Measurements from ENCODE around the gene FCHSD2.
"Not testable (repeated sequence)": the region's sequence is repeated elsewhere in the genome, so short reads cannot be mapped to it uniquely, and the experiment has no call there.

FCHSD2 gene

GRCh38 chr11:72940417-72940816, 201.7 kb downstream of the FCHSD2 start:
- in situ Hi-C loops (cut with HindIII; ENCODE audit: low sequenced_read_pairs) = no loop called here

DNA sequence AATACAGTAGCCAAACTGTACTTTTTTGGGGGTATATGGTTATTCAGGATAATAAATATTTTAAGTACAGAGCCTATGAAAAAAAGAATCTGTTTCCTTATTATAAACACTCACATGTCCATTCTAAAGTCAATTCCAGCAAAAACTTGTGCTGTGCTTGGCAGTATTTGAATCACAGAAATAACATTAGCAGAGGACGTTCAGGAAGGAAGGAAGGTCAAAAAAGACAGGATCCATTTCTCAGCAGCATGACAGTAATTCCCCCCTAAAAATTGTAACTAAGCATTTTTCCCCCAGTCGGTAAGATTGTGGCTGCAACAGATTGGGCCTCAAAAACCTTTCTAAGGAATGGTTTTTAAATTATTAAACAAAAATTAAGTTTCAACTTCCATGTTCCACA, 203.1 kb downstream of the FCHSD2 start:
- in situ Hi-C loops (cut with HindIII; ENCODE audit: low sequenced_read_pairs) = no loop called here

GRCh38 chr11:72937439-72937838, 204.7 kb downstream of the FCHSD2 start:
- in situ Hi-C loops (cut with HindIII; ENCODE audit: low sequenced_read_pairs) = no loop called here

- in situ Hi-C loops (cut with HindIII; ENCODE audit: low sequenced_read_pairs) = no loop called here
Measured at GRCh38 chr11:72935700-72936099, 206.4 kb downstream of the FCHSD2 start.

- in situ Hi-C loops (cut with HindIII; ENCODE audit: low sequenced_read_pairs) = no loop called here
Measured at GRCh38 chr11:72932132-72932570, 210.0 kb downstream of the FCHSD2 start.

DNA sequence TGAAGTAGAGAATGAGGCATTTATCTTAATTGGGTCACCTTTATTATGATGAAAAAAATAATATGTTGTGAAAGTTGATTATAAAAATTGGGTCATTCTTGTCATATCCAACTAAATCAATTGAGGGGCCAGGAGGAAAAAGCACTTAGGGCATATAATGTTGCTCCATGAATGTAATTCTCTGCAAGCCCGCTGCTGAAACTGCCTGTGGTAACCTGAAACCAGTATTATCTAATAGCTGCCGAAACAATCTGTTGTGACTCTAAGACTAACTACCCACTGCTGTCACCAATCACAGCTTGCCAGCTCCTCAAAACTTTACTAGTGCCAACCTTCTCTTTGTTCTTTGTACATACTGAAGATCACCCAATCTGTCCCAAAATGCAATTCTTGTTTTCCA, 212.1 kb downstream of the FCHSD2 start:
- in situ Hi-C loops (cut with HindIII; ENCODE audit: low sequenced_read_pairs) = no loop called here

DNA sequence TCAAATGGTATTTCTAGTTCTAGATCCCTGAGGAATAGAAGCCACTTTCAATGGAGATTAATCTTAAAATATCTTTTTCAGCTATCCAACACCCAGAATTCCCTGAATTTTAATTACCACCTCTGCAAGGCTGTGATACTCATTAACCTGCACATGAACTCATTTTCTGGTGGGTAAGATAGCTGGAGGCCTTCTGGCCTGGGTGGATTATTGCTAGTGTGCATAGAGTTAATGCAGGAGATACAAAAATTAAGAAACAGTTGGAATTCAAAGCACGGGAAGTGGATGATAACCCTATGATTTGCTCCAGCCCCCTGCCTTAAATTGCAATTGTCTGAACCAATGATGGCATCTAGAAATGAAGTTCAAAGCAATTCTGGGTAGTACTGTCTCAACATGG, 212.9 kb downstream of the FCHSD2 start:
- in situ Hi-C loops (cut with HindIII; ENCODE audit: low sequenced_read_pairs) = no loop called here

DNA sequence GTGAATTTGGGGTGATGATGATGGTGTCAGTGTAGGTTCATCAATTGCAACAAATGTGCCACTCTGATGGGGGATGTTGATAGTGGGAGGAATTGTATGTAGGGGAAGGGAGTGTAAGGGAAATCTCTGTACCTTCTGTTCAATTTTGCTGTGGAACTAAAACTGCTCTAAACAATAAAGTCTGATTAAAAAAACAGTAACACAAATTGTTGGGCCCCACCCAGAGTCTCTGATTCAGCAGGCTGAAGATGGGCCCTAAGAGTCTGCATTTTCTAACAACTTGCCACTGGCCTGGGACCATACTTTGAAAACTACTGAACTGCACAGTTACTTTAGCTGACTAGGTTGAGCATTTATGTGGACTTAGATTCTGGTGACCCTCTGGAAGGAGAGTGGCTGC, 214.7 kb downstream of the FCHSD2 start:
- in situ Hi-C loops (cut with HindIII; ENCODE audit: low sequenced_read_pairs) = no loop called here

DNA sequence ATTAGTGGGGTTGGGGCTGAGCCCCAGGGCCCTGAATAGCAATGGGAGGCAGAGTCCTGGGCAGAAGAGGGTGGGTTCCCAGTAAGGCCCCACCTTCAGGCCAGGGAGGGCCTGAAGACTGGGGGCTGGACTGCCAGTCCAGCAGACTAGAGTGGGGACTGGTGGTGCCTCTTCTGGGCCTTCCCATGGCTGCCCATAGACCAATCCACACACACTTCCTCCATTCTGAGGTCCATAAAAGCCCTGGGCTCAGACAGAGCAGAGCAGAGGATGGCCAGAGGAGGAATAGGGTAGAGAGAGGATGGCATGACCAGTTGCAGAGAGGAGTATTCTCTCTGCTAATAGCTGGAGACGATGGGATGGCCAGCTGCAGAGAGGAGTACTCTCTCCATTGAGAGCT, 216.0 kb downstream of the FCHSD2 start:
- in situ Hi-C loops (cut with HindIII; ENCODE audit: low sequenced_read_pairs) = no loop called here

- in situ Hi-C loops (cut with HindIII; ENCODE audit: low sequenced_read_pairs) = no loop called here
Measured at GRCh38 chr11:72925656-72926055, 216.5 kb downstream of the FCHSD2 start.

- in situ Hi-C loops (cut with HindIII; ENCODE audit: low sequenced_read_pairs) = no loop called here
Measured at GRCh38 chr11:72924568-72925190, 217.4 kb downstream of the FCHSD2 start.

GRCh38 chr11:72921028-72921716, 220.9 kb downstream of the FCHSD2 start:
- in situ Hi-C loops (cut with HindIII; ENCODE audit: low sequenced_read_pairs) = no loop called here

DNA sequence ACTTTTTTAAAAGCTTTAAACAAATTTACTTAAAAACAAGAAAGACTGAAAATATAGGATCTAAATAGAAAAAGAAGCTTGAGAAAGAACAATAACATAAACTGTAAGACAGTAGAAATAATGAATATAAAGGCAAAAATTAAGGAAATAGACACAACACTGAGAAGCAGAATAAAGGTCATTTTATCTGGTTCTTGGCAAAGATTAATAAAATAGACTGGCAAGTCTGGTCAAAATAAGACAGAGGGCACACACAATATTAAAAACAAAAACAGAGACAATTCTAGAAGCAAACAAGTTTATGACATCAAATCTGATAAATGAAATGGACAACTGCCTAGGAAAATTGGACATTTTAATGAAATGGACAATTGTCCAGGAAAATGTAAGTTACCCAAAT, 222.1 kb downstream of the FCHSD2 start:
- in situ Hi-C loops (cut with HindIII; ENCODE audit: low sequenced_read_pairs) = no loop called here

DNA sequence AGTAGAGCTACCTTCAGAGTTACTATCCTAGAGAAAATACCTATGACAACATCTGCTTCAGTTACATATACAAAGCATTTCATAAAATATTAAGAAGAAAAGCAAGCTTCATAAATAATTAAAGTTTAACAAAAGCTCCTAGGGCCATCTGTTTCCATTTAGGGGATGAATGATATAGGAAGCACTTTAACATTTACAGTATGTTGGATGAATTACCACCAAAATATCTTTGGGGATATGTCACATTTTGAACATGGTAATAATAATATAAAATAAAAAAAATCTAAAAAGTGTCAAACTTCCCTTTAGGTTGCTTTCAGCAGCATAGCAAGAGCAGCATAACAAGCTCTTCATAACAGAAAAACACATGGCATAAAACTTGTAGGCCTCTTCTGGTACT, 223.3 kb downstream of the FCHSD2 start:
- in situ Hi-C loops (cut with HindIII; ENCODE audit: low sequenced_read_pairs) = no loop called here

DNA sequence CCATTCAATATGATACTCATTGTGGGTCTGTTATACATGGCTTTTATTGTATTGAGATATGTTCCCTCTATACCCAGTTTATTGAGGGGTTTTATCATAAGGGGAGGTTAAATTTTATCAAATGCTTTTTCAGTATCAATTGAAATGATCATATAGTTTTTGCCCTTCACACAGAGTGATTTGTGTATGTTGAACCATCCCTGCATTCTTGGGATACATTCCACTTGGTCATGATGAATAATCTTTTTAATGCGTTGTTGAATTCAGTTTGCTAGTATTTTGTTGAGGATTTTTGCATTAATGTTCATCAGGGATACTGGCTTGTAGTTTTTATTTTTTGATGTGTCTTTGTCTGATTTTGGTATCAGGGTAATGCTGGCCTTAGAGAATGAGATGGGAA, 229.9 kb downstream of the FCHSD2 start:
- in situ Hi-C loops (cut with HindIII; ENCODE audit: low sequenced_read_pairs) = no loop called here

GRCh38 chr11:72909558-72910388, 232.3 kb downstream of the FCHSD2 start:
- in situ Hi-C loops (cut with HindIII; ENCODE audit: low sequenced_read_pairs) = not testable (repeated sequence)

DNA sequence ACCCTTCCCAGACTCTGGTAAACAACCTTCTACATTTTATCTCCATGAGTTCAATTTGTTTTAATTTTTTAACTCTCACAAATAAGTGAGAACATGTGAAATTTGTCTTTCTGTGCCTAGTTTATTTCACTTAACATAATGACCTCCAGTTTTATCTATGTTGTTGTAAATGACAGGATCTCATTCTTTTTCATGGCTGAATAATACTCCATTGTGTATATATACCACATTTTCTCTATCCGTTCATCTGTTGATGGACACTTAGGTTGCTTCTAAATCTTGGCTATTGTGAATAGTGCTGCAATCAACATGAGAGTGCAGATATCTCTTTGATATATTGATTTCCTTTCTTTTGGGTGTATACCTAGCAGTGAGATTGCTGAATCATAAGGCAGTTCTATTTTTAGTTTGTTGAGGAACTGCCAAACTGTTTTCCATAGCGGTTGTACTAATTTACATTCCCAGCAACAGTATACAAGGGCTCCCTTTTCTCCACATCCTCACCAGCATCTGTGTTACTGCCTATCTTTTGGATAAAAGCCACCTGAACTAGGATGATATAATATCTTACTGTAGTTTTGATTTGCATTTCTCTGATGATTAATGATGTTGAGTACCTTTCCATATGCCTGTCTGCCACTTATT, 234.0 kb downstream of the FCHSD2 start:
- in situ Hi-C loops (cut with HindIII; ENCODE audit: low sequenced_read_pairs) = no loop called here

DNA sequence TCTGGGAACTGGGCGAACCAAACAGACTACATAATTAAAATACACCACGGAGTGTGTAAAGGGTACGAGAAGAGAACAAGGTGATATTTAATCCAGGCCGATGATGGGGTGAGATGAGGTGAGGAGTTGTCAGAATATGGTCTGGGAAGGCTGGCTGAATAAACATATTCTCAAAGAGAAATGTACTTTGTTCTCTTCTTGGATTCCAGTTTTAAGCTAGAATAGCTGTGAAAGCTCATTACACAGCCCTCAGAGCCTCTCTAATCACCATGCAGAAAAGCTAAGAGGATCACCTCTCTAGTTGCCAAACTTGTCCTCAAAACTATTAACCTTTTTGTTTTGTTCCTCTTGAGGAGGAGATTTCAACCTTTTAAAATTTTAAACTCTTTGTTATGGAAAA, 238.1 kb downstream of the FCHSD2 start:
- in situ Hi-C loops (cut with HindIII; ENCODE audit: low sequenced_read_pairs) = no loop called here

- in situ Hi-C loops (cut with HindIII; ENCODE audit: low sequenced_read_pairs) = no loop called here
Measured at GRCh38 chr11:72901374-72901773, 240.7 kb downstream of the FCHSD2 start.

GRCh38 chr11:72900013-72900412, 242.1 kb downstream of the FCHSD2 start:
- in situ Hi-C loops (cut with HindIII; ENCODE audit: low sequenced_read_pairs) = no loop called here

GRCh38 chr11:72899238-72899637, 242.9 kb downstream of the FCHSD2 start:
- in situ Hi-C loops (cut with HindIII; ENCODE audit: low sequenced_read_pairs) = no loop called here
